GM21390 (cell line): ENCODE results near the gene STOM.

Source experiments
- ATAC-seq: cut with Tn5 transposase; IDR thresholded peaks from one replicate; pipeline ENCODE4 v1.9.1; 2021; ENCODE audit not compliant: unreplicated experiment

STOM gene

DNA sequence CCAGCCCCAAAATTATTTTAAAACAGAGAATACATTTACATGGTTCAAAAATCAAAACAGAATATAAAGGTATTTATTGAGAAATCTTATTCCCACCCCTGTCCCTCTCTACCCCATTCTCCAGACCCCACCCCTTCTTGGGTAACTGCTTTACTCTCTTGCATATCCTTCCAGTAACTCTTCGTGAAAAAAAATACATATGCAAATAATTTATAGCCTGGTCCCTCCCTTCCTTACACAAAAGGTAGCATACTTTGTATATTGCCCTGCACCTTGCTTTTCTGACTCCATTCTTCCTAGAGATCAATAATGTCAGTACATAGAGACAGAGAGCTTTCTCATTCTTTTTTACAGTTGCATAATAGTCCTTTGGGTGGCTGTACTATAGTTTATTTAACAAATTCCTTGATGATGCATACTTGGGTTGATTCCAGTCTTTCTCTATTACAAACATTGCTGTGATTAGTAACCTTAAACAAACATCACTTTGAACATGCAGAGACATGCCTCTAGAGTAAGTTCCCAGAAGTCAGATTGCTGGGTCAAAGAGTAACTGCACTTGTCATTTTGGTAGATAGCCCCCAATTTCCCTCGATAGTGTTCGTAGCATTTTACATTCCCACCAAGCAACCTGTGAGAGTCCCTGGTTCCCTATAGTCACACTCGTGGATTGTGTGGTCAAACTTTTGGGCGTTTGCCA, 47.9 kb downstream of the STOM start:
- ATAC-seq, result no peak

DNA sequence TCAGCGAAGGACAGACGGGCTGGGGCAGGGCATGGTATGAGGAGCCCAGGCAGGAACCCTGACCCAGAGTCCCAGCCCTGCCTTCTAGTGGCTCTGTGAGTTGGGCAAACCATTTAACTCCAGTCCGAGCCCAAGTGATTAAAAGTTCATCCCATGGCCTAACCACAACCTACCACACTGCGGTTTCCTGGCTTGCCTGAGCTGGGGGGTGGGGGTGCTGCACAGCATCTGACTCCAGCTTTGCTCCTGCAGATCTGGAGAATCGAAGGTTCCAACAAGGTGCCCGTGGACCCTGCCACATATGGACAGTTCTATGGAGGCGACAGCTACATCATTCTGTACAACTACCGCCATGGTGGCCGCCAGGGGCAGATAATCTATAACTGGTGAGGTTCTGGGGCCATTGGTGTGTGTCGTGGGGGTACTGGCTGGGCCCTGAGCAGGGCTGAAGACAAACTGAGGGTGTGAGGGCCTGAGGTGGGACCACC, 49.0 kb downstream of the STOM start:
- ATAC-seq, result no peak

DNA sequence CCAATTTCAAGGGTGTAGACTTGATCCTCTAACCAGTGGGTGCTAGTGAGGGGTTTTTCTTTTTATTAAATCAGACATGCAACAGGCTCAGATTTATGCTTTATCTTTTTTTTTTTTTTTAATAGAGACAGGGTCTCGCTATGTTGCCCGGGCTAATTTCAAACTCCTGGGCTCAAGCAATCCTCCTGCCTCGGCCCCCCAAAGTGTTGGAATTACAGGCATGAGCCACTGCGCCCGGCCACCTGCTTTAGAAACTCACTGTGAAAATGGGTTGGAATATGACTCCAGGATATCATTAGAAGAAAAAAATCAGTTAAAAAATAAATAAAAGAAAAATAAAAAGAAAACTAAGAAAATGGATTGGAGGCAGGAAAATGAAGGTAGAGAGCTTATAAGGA, 50.7 kb downstream of the STOM start:
- ATAC-seq, result no peak

DNA sequence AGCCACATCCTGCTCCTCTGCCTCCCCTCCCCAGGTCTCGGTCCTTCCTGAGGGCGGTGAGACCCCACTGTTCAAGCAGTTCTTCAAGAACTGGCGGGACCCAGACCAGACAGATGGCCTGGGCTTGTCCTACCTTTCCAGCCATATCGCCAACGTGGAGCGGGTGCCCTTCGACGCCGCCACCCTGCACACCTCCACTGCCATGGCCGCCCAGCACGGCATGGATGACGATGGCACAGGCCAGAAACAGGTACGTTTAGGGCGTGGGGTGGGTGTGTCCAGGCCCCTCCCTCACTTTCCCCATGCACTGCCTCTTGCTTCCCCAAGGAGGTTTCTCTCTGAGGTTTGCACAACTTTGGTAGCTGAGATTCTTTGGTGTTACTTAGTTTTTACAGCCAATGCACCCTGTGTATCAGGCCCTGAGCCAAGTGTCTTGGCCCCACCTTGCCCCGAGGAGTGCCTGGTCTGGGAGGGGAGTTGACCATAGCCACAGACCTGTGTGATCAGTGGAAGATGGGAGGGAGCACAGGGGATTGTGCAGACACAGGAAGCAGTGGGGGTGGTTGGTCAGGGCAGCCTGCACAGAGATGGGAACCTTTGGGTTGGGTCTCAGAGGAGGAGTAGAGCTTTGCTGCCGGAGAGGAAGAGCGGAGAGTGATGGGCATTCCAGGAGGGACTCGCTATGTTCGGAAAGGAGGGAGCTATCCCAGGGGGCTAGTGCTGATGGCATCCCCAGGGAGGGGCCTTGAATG, 51.2 kb downstream of the STOM start:
- ATAC-seq, result no peak

DNA sequence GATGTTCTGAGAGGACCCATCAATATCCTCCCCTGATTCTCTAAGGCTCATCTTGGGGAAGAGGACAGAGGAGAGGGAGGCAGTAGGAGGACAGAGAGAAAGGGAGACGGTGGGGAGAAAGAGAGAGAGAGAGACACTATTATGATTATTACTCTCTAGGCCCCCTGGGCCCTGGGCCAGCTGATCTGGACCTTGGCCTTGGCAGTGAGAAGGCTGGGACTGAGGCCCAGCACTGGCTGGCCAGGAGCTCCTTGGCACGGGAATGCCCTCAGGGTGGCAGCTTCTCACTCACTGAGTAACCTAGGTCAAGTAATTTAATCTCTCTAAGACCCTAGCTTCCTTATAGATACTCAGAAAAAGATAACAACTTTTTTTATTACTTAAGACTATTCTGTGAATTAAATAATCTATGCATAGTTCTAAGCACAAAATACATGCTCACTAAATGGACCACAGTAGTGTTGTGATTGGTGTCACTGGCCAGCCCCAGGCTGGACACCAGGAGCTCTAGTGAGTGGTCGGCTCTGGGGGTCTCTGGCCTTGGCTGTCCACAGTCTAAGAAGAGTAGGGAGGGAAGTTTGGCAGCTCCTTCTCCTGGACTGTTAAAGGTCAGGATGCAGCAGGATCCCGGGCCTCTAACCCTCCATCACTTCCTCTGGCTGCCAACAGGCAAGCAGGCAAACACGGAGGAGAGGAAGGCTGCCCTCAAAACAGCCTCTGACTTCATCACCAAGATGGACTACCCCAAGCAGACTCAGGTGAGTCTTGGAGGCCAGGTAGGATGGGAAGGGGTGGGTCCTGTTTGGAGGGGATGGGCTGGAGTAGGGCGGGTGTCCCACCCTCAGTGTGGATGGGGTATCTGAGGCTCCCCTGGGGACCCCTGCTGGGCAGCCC, 52.1 kb downstream of the STOM start:
- no peak for ATAC-seq

DNA sequence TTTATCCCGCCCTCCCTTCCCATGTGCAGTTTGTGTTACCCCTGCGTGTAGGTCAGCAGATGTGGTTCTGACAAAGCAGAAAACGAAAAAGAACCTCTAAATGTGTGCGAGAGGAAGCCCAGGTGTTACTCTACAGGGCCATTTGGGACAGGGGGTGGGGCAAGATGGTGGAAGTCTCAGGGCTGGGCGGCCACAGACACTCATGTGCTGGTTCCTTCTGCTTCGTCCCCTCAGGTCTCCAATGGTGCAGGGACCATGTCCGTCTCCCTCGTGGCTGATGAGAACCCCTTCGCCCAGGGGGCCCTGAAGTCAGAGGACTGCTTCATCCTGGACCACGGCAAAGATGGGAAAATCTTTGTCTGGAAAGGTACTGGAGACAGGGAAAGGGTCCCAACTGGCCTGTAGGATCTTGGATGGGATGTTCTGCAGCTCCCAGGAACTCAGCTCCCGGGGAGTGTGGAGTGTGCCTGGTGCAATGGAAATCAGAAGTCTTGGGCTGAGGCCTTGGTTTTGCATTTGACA, 53.1 kb downstream of the STOM start:
- ATAC-seq, result no peak

DNA sequence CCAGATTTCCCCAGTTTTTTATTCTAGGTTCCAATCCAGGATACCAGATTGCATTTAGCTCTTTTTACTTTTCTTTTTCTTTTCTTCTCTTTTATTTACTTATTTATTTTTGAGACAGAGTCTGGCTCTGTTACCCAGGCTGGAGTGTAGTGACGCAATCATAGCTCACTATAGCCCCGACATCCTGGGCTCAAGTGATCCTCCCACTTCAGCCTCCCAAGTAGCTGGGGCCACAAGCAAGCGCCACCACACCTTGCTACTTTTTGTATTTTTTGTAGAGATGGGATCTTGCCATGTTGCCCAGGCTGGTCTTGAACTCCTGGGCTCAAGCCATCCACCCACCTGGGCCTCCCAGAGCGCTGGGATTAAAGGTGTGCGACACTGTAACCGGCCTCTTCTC, 53.7 kb downstream of the STOM start:
- no peak for ATAC-seq

DNA sequence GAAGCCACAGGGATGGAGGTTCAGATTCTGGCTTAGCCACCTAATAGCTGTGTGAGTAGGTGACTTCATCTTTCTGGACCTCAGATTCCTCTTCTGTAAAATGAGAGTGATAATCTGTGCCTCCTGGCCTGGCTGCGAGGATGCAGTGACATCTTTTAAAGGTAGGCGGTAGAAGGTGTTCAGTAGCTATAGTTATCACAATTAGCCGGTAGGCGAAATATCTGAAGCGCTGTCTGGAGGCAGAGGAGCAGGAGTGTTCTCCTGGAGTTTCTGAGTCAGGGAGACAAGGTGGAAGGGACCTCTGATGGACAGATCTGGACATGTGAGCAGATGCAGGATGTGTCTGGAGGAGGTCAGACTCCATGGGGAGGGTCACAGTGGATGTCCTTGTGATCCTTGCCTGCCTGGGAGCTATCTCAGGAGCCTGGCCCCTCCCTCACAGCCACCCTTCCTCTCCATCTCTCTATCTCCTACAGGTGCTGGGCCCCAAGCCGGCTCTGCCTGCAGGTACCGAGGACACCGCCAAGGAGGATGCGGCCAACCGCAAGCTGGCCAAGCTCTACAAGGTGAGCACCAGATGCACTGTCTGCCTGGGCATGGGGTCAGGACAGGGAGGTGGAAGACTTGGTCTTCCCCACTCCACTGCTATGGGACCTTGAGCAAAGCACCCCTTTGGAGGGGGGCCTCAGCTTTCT, 56.4 kb downstream of the STOM start:
- ATAC-seq, result no peak

DNA sequence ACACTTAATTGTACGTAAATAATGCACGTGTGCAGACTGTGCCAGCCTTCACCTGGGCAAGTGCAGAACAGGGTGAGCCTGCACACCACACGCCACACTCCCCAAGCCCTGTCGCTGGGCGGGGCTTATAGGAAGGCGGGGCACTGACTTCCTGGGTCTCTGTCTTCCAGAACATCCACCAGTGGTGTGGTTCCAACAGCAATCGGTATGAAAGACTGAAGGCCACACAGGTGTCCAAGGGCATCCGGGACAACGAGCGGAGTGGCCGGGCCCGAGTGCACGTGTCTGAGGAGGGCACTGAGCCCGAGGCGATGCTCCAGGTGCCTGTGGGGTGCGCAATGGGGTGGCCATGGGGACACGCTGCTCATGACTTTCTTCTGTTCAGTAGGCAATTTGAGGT, 57.9 kb downstream of the STOM start:
- no peak for ATAC-seq

DNA sequence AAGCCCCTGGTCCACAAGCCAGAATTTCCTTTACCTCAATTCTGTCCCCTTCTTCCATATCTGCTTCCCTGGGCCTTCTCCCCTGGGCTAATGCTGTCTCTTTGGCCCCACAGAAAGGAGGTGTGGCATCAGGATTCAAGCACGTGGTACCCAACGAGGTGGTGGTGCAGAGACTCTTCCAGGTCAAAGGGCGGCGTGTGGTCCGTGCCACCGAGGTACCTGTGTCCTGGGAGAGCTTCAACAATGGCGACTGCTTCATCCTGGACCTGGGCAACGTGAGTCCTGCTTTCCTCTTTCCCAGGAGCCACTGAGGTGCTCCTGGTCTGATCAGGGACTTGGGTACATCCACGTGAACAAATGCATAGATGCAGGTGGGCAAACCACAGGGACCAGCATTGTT, 59.5 kb downstream of the STOM start:
- ATAC-seq, result no peak

DNA sequence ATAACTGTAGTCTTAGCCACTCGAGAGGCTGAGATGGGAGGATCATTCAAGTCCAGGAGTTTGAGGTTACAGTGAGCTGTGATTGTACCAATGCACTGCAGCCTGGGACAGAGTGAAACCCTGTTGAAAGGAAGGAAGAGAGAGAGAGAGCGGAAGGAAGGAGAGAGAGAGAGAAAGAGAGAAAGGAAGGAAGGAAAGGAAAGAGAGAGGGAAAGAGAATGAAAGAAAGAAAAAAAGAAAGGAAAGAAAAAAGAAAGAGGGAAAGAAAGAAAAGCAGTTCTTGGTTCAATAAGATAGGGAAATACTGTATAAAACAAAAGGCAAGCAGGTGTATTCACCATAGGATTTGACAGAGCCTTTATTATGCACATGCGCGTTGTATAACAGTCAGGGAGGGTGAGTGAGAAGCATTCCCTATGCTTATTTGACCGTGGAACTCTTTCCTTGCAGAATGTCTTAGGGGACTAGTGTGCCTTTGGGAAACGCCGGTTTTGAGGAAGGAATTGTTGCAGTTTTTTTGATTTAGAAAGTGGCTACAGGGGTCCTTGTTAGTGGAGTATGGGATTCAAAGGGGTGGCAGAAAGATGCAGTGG, 60.1 kb downstream of the STOM start:
- ATAC-seq, result no peak

DNA sequence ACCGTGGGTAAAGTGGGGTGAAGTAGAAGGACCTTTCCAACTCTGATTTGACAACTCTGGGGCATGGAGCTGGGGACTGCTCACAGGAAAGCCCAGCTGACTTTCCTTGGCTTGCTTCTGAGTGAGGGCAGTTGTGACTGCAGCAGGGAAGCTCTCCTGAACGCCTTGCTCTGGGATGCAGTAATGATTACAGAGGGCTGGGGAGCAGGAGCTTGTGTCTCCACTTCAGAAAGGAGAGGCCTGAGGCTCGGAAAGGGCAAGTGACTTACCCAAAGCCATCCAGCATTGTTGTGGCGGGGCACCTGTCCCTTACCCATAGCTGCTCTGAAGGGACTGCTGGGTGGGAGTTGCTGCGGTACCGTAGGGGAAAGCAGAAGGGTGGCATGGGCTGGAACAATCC, 60.9 kb downstream of the STOM start:
- no peak for ATAC-seq

DNA sequence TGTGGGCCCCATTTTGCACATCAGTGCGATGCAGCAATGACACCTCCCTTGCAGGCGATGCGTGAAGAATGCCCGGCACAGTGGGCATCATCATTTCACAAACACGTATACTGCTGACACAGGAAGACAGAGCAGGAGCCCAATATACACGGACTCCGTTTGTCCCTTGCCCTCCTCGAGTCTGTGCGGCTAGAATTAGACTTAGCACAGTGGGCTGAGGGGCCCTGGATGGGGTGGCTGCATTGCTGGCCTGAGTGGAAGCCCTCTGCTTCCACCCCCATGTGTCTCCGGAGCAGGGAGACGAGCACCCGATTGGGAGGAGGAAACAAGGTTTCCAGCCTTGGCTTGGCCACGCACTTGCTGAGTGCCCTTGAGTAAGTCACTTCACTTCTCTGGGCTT, 61.3 kb downstream of the STOM start:
- ATAC-seq, result no peak

DNA sequence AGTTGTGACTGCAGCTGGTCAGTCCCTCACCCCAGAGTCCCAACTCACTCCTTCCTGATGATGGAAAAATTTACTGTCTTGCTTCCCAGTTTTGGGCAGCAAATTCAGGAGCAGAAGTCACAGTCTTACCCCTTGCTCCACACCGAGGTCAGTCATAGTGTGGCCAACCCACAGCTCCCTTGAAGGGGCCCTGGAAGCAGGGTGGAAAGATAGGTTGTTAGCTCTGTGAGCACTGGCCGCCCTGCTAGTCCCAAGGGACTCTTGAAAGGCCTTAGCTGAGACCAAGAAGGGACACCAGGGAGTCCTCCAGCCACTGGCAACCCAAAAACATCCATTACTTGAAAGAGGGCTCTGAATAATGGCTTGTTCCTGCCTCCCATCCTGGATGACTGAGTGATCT, 62.1 kb downstream of the STOM start:
- ATAC-seq, result no peak

DNA sequence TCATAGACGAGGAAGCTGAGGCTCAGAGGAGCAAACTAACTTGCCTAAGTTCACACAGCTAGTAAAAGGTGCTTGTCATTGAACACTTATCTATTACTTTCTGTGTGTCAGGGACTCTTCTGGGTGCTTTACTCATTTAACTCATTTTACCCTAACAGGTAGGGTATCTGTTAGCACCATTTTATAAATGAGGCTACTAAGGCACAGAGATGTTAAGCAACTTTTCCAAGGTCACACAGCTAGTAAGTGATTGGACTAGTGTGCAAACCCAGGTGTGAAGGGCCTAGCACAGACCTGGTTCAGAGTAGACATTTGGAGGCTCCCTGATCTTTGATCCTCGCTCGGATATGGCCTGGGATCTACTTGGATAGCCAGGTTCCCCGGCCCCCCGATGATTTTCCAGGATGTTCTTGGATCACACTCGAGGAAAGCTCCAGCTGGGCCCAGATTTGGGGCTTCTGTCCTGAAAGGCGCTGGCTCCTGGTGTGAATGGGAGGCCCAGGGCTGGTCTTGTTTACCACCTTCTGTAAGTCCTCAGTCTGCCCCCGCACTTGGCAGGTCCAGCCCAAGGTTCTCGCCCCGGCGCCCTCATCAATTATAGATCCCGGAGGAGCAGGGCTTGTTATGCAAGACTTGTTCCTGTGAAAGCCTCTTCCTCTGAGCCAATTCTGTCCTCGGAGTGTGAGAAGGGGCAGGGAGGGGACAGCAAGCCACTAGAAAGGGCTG, 64.6 kb downstream of the STOM start:
- no peak for ATAC-seq

DNA sequence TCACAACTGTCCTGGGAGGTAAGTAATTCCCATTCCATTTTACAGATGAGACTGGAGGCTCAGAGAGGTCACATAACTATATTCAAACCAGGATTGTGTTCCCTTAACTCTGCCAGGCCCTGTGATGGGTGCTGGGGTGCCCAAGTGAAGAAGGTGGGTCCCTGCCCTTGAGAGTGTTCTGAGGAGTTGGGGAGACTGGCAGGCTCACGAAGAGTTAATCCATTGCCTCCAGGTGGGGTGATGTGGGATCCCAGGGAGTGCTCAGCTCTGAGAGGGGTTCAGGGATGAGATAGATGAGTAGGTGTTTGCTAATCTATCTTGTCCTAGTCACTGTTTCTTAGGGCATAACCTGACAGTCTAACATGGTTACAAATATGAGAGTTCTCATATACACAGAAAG, 65.3 kb downstream of the STOM start:
- no peak for ATAC-seq

DNA sequence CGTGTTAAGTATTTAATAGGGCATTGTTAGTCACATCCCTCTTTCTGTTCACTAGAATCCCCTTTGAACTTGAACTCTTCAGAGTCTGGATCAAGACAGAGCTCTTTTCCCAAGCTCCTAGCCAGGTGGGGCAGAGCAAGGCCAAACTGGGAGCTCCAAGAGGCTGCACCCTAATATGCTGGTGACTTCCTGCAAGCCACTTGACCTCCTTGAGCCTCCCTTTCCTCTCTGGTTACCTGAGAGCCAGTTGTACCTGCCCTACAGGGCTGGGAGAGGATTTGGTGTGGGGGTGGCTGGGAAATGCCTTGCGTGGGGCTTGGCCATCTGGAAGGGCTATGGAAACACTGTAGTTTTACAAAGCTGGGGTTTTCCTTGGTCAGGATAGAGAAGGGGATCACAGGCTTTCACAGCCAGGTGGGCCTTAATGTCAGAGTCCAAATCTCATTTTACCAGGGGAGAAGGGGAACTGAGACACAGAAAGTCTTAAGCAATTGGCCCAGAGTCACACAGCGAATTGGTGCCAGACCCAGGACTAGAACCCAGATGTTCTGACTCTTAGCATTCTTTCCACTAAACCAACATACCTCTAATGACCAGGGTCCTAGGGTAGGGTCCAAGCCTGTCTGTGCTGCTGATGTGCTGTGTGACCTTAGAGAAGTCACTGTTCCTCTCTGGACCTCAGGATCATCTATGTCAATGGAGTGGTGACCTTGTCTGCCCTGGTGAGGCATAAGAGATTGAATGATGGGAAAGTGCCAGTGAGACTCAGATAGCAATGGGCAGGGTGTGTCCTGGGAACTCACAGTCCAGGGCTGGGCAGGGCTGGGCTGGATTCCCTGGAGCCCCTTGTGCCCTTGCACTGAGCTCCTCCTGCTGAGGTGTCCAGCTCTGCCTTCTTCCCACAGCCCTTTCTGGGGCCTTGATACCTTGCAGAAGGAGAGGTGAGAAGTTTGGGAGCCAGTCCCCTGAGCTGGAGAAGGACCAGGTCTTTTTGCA, 66.3 kb downstream of the STOM start:
- no peak for ATAC-seq

DNA sequence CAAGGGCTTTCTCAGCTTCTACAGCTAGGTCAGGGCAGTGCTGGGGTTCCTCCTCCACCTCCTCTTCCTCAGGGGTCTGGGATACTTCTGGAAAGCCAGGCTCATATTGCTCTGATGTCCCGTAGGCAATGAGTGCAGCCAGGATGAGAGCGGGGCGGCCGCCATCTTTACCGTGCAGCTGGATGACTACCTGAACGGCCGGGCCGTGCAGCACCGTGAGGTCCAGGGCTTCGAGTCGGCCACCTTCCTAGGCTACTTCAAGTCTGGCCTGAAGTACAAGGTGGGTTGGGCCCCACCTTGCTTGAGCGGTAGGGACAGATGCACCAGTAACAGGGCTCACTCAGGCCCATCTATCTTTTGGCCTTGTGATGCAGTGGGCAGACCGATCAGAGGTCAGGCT, 67.3 kb downstream of the STOM start:
- no peak for ATAC-seq

DNA sequence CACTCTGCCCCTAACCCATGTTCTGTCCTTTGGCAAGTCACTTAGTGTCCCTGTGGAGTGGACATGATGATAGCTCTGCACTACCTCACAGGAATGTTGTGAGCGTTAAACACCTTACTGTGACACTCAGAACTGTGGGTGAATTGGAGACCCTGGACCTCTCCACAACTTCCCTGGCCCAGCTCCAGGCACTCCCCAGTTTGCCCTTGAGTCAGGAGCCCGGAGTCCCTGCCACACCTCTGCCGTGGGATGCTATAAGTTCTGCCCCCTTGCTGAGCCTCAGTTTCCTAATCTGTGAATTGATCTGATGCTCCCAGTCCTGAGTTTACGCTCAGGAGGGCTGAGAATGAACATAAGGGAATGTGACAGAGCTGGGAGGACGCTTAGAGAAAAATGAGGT, 67.7 kb downstream of the STOM start:
- no peak for ATAC-seq
